Measurements from ENCODE around the gene ATP8A1. TPM values are rescaled to one million over a fixed set of nuclear protein-coding genes. Genes with fewer than 3 reads are reported as not detected.
"Not testable (repeated sequence)": the region's sequence is repeated elsewhere in the genome, so short reads cannot be mapped to it uniquely, and the experiment has no call there.

Gene ATP8A1
- total RNA-seq, 1 experiment from 2014 or later, result 0.80 TPM

- H3K4me1 ChIP-seq (ENCODE audit: control insufficient read depth, insufficient read depth, low read length), result no peaks in the 10 kb centered on the region
- ATAC-seq, result no peak
- DNase-seq (ENCODE audit: low read depth, low spot score), result no peak
- no TSS peak for BruUV-seq (replicated peaks)
- no peak overlapping the region for H3K27ac ChIP-seq (ENCODE audit: low read length)
- TF ChIP-seq CTCF (IDR thresholded peaks at IDR 0.05), result no peak
- no peak for TF ChIP-seq TCF7L2 (IDR thresholded peaks at IDR 0.05; ENCODE audit: low read depth, low read length)
- TF ChIP-seq REST (IDR thresholded peaks at IDR 0.05; ENCODE audit: insufficient read depth in 1 of 2, low read depth in 2 of 2, low read length in 1 of 2), result no peak
- TF ChIP-seq SIN3A (IDR thresholded peaks at IDR 0.05; ENCODE audit: borderline replicate concordance, insufficient read depth, low read depth, low read length), result no peak
- no peak for TF ChIP-seq POLR2AphosphoS5 (IDR thresholded peaks at IDR 0.05; ENCODE audit: low read depth, low read length)
- H3K4me3 ChIP-seq (ENCODE audit: low read depth in 2 of 2, low read length in 2 of 2), result no peak overlapping the region
- ChIA-PET CTCF (no interaction called here), POLR2A (no interaction called here)
- intact Hi-C loops (cut with micrococcal nuclease; ENCODE audit: unreplicated experiment), result no loop called here
- H3K27me3 ChIP-seq (ENCODE audit: control insufficient read depth, insufficient read depth, low read length), result no peaks in the 10 kb centered on the region
- H3K9me3 ChIP-seq (ENCODE audit: control insufficient read depth, insufficient read depth, low read depth, low read length), result no peaks in the 10 kb centered on the region
- in situ Hi-C loops (cut with HindIII; ENCODE audit: low pct_unique_long_range_greater_than_20kb, low sequenced_read_pairs), result no loop called here
- no peaks in the 10 kb centered on the region for H3K36me3 ChIP-seq (ENCODE audit: control insufficient read depth, insufficient read depth, low read length)
These were observed 275.2 kb downstream of the ATP8A1 start for GRCh38 chr4:42381666-42382065.

GRCh38 chr4:42377497-42377896, 279.4 kb downstream of the ATP8A1 start:
- BruUV-seq (replicated peaks), result no TSS peak
- H3K27me3 ChIP-seq (ENCODE audit: control insufficient read depth, insufficient read depth, low read length), result no peaks in the 10 kb centered on the region
- ChIA-PET CTCF (no interaction called here), POLR2A (no interaction called here)
- intact Hi-C loops (cut with micrococcal nuclease; ENCODE audit: unreplicated experiment), result no loop called here
- DNase-seq (ENCODE audit: low read depth, low spot score), result no peak
- no peak for ATAC-seq
- TF ChIP-seq POLR2AphosphoS5 (IDR thresholded peaks at IDR 0.05; ENCODE audit: low read depth, low read length), result no peak
- TF ChIP-seq REST (IDR thresholded peaks at IDR 0.05; ENCODE audit: insufficient read depth in 1 of 2, low read depth in 2 of 2, low read length in 1 of 2), result no peak
- no peak for TF ChIP-seq SIN3A (IDR thresholded peaks at IDR 0.05; ENCODE audit: borderline replicate concordance, insufficient read depth, low read depth, low read length)
- TF ChIP-seq TCF7L2 (IDR thresholded peaks at IDR 0.05; ENCODE audit: low read depth, low read length), result no peak
- no peak for TF ChIP-seq CTCF (IDR thresholded peaks at IDR 0.05)
- H3K27ac ChIP-seq (ENCODE audit: low read length), result no peak overlapping the region
- in situ Hi-C loops (cut with HindIII; ENCODE audit: low pct_unique_long_range_greater_than_20kb, low sequenced_read_pairs), result no loop called here
- no peaks in the 10 kb centered on the region for H3K4me1 ChIP-seq (ENCODE audit: control insufficient read depth, insufficient read depth, low read length)
- no peak overlapping the region for H3K4me3 ChIP-seq (ENCODE audit: low read depth in 2 of 2, low read length in 2 of 2)
- no peaks in the 10 kb centered on the region for H3K9me3 ChIP-seq (ENCODE audit: control insufficient read depth, insufficient read depth, low read depth, low read length)
- no peaks in the 10 kb centered on the region for H3K36me3 ChIP-seq (ENCODE audit: control insufficient read depth, insufficient read depth, low read length)

GRCh38 chr4:42372303-42372702, 284.6 kb downstream of the ATP8A1 start:
- H3K4me3 ChIP-seq (ENCODE audit: low read depth in 2 of 2, low read length in 2 of 2); intact Hi-C loops (cut with micrococcal nuclease; ENCODE audit: unreplicated experiment); H3K9me3 ChIP-seq (ENCODE audit: control insufficient read depth, insufficient read depth, low read depth, low read length); H3K27ac ChIP-seq (ENCODE audit: low read length); DNase-seq (ENCODE audit: low read depth, low spot score); H3K4me1 ChIP-seq (ENCODE audit: control insufficient read depth, insufficient read depth, low read length); CTCF ChIA-PET; H3K27me3 ChIP-seq (ENCODE audit: control insufficient read depth, insufficient read depth, low read length); ATAC-seq; BruUV-seq (replicated peaks); H3K36me3 ChIP-seq (ENCODE audit: control insufficient read depth, insufficient read depth, low read length); in situ Hi-C loops (cut with HindIII; ENCODE audit: low pct_unique_long_range_greater_than_20kb, low sequenced_read_pairs): not testable (repeated sequence)
- POLR2A ChIA-PET, result interaction anchor here (0.6 kb wide), 1 partner anchor 144 kb away, joined by 4 read pairs; no protein-coding TSS in a partner anchor
